H1 (cell line): Measurements from ENCODE around the gene GTF2IRD1. TPM values are rescaled to one million over a fixed set of nuclear protein-coding genes. Genes with fewer than 3 reads are reported as not detected.
A peak's percentile ranks its signal among the peaks of the same experiment; 100 is the strongest.

Experiments used
- CEBPB ChIP-seq: IDR thresholded peaks from 2 replicates; pipeline ENCODE4 v1.6.1; 2012; ENCODE audit warnings: low read depth, low read length
- EP300 ChIP-seq, 2 experiments: IDR thresholded peaks; 1 replicate in 1 of 2; 2 replicates in 1 of 2; pipeline ENCODE4 v1.6.1; 2011 to 2012; ENCODE audit warnings: low read depth in 2 of 2, low read length in 2 of 2, mild to moderate bottlenecking in 2 of 2, borderline replicate concordance in 1 of 2, inconsistent platforms in 1 of 2, moderate library complexity in 1 of 2
- JUND ChIP-seq: IDR thresholded peaks from 2 replicates; pipeline ENCODE4 v1.6.1; 2011; ENCODE audit warnings: mild to moderate bottlenecking, improper control_type of control experiment, low read length
- KDM4A ChIP-seq: IDR thresholded peaks from one replicate; pipeline ENCODE4 v1.7.1; 2012; ENCODE audit warnings: low read depth, mild to moderate bottlenecking, moderate library complexity, low read length, inconsistent platforms; ENCODE audit not compliant: severe bottlenecking
- NRF1 ChIP-seq: IDR thresholded peaks from 2 replicates; pipeline ENCODE4 v1.6.1; 2011; ENCODE audit warnings: mild to moderate bottlenecking, low read depth, low read length, improper control_type of control experiment
- POLR2AphosphoS5 ChIP-seq: IDR thresholded peaks from 2 replicates; pipeline ENCODE4 v1.6.1; 2011; ENCODE audit warnings: low read depth, low read length
- RAD21 ChIP-seq, 2 experiments: IDR thresholded peaks in 1 of 2; conservative IDR thresholded peaks in 1 of 2; 2 replicates each; pipeline ENCODE4 v1.6.1; 2011; ENCODE audit warnings: low read depth in 2 of 2, low read length in 2 of 2, improper control_type of control experiment in 1 of 2, inconsistent platforms in 1 of 2, mild to moderate bottlenecking in 1 of 2, moderate library complexity in 1 of 2
- RBBP5 ChIP-seq: IDR thresholded peaks from 2 replicates; pipeline ENCODE4 v1.7.1; 2012; ENCODE audit warnings: low read depth, mild to moderate bottlenecking, inconsistent platforms, low read length, moderate library complexity, borderline replicate concordance
- RNF2 ChIP-seq: fragments of 200-900, 300-1000 bp; sonication (generic); IDR thresholded peaks from 2 replicates; pipeline ENCODE4 v1.7.1; 2016; ENCODE audit warnings: borderline replicate concordance, low read depth, mild to moderate bottlenecking, antibody characterized with exemption, low read length; ENCODE audit not compliant: poor library complexity, severe bottlenecking; ENCODE audit errors: missing control alignments
- SIN3A ChIP-seq, 2 experiments: IDR thresholded peaks in 1 of 2; conservative IDR thresholded peaks in 1 of 2; 2 replicates each; pipeline ENCODE4 v1.6.1; 2011 to 2012; ENCODE audit warnings: low read length in 2 of 2, improper control_type of control experiment in 1 of 2, low read depth in 1 of 2, mild to moderate bottlenecking in 1 of 2
- SIX5 ChIP-seq: IDR thresholded peaks from 2 replicates; pipeline ENCODE4 v1.6.1; 2011; ENCODE audit warnings: mild to moderate bottlenecking, low read depth, low read length
- SP1 ChIP-seq: IDR thresholded peaks from 2 replicates; pipeline ENCODE4 v1.6.1; 2011; ENCODE audit warnings: low read depth, low read length
- TAF7 ChIP-seq: optimal IDR thresholded peaks from 2 replicates; pipeline ENCODE3; 2011; ENCODE audit warnings: low read depth, mild to moderate bottlenecking, inconsistent platforms, low read length, moderate library complexity, borderline replicate concordance
- TBP ChIP-seq: IDR thresholded peaks from 2 replicates; pipeline ENCODE4 v1.6.1; 2011; ENCODE audit warnings: low read depth, low read length, improper control_type of control experiment
- polyA plus RNA-seq, 7 experiments: library from polyadenylated mRNA; depleted of rRNA in 3 of 7; stranded (reverse) in 5 of 7; unstranded in 2 of 7; fragments of >200 nt in 5 of 7; fragments of 200-250 nt in 2 of 7; gene quantifications; 1 replicate in 5 of 7; 2 replicates in 1 of 7; 4 replicates in 1 of 7; pipeline versions ENCODE4 v1.2.1 to v1.2.3, GENCODE V29; 2011 to 2013; ENCODE audit warnings: missing spikeins in 2 of 7, mixed read lengths in 2 of 7
- total RNA-seq: library from RNA; stranded (reverse); fragmentation: NEBNext Ultra II Directional; extraction: Animal tissue kit (Norgen Biotek cat#: 25700); gene quantifications from 2 replicates; pipeline ENCODE4 v1.2.1, GENCODE V29; 2021
- TF ChIP-seq, protein P1 (sequence below): IDR thresholded peaks from 2 replicates; pipeline ENCODE4 v1.6.1; 2012; ENCODE audit warnings: low read length, inconsistent platforms

The GTF2IRD1 gene
- total and polyA plus RNA-seq, 2 of the 8 experiments (the other 6 are each of a cell fraction or from before 2014, with no cell fraction given), result 27.4 to 45.4 TPM

DNA sequence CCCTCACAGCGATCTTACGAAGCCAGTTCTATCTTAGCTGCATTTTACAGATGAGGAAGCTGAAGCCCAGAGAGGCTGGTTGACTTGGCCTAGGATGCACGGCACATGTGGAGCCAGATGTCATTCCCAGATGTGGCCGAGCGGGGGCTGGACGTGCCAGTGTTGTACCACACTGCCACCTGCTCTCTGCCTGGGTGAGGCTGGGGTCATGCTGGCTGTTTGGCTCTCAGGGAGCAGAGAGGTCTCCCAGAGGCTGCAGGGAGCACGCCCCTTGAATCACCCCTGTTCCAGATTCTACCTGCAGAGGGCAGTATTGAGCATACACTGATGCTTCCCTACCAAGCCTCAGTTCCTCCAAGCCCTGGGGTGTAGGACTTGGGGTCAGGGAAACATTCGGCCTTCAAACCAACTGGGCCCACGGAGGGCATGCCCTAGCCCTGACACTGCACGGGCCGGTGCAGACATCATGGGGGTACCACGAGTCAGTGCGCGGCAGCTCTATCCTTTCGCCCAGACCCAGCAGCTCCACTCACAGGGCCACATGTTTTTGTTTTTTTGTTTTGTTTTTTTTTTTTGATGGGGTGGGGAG is 3.8 kb upstream of the GTF2IRD1 start (continued):
- TF ChIP-seq SIN3A (conservative IDR thresholded peaks at IDR 0.05 in 1 of 2, IDR thresholded peaks at IDR 0.05 in 1 of 2; ENCODE audit: low read depth in 1 of 2, low read length in 2 of 2) (0 out of 4 replicates have a peak, but pooled peaks of 1 of the 2 experiments have one; percentile 43), EP300 (IDR thresholded peaks at IDR 0.05; ENCODE audit: borderline replicate concordance in 1 of 2, low read depth in 2 of 2, low read length in 2 of 2) (no peak), CEBPB (no peak), NRF1 (no peak), POLR2AphosphoS5 (no peak), JUND (no peak), RAD21 (IDR thresholded peaks at IDR 0.05 in 1 of 2, conservative IDR thresholded peaks at IDR 0.05 in 1 of 2; ENCODE audit: low read depth in 2 of 2, low read length in 2 of 2) (peak; percentile 69 to 72), TBP (no peak), RBBP5 (no peak), SIX5 (no peak), TAF7 (no peak), SP1 (no peak), RNF2 (no peak), KDM4A (no peak)
- TF ChIP-seq, protein P1, sequence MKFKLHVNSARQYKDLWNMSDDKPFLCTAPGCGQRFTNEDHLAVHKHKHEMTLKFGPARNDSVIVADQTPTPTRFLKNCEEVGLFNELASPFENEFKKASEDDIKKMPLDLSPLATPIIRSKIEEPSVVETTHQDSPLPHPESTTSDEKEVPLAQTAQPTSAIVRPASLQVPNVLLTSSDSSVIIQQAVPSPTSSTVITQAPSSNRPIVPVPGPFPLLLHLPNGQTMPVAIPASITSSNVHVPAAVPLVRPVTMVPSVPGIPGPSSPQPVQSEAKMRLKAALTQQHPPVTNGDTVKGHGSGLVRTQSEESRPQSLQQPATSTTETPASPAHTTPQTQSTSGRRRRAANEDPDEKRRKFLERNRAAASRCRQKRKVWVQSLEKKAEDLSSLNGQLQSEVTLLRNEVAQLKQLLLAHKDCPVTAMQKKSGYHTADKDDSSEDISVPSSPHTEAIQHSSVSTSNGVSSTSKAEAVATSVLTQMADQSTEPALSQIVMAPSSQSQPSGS, result no peak; the same call in 1 of the 2 replicates
